Ishikawa (cell line): ENCODE measurements around the gene ERCC5.

Source experiments
- CEBPB ChIP-seq: IDR thresholded peaks from 2 replicates; pipeline ENCODE4 v1.6.1; 2012
- CREB1 ChIP-seq: IDR thresholded peaks from 2 replicates; pipeline ENCODE4 v1.6.1; 2012; ENCODE audit warnings: low read depth
- EGR1 ChIP-seq: IDR thresholded peaks from 2 replicates; pipeline ENCODE4 v1.6.1; 2012
- EP300 ChIP-seq: IDR thresholded peaks from 2 replicates; pipeline ENCODE4 v1.6.1; 2012; ENCODE audit warnings: borderline replicate concordance
- FOXM1 ChIP-seq: IDR thresholded peaks from 2 replicates; pipeline ENCODE4 v1.6.1; 2012; ENCODE audit warnings: low read depth, borderline replicate concordance
- MAX ChIP-seq: IDR thresholded peaks from 2 replicates; pipeline ENCODE4 v1.6.1; 2012
- NFIC ChIP-seq: IDR thresholded peaks from 2 replicates; pipeline ENCODE4 v1.6.1; 2012
- RAD21 ChIP-seq: IDR thresholded peaks from 2 replicates; pipeline ENCODE4 v1.6.1; 2012; ENCODE audit warnings: low read depth
- REST ChIP-seq: IDR thresholded peaks from 2 replicates; pipeline ENCODE4 v1.6.1; 2012; ENCODE audit warnings: low read depth, mild to moderate bottlenecking
- TAF1 ChIP-seq: IDR thresholded peaks from 2 replicates; pipeline ENCODE4 v1.6.1; 2012; ENCODE audit warnings: low read depth, mild to moderate bottlenecking
- TCF12 ChIP-seq: IDR thresholded peaks from 2 replicates; pipeline ENCODE4 v1.6.1; 2012; ENCODE audit warnings: low read depth
- TEAD4 ChIP-seq: IDR thresholded peaks from 2 replicates; pipeline ENCODE4 v1.6.1; 2012
- USF1 ChIP-seq: IDR thresholded peaks from 2 replicates; pipeline ENCODE4 v1.6.1; 2012
- YY1 ChIP-seq: IDR thresholded peaks from 2 replicates; pipeline ENCODE4 v1.6.1; 2012; ENCODE audit warnings: low read depth
- ZBTB7A ChIP-seq: IDR thresholded peaks from 2 replicates; pipeline ENCODE4 v1.6.1; 2012; ENCODE audit warnings: low read depth

ERCC5 gene

GRCh38 chr13:102838273-102838672, 7.6 kb upstream of the ERCC5 start:
- TF ChIP-seq TEAD4 = no peak
- TF ChIP-seq TAF1 = no peak
- TF ChIP-seq EGR1 = no peak
- no peak for TF ChIP-seq ZBTB7A
- no peak for TF ChIP-seq RAD21
- TF ChIP-seq TCF12 = no peak
- TF ChIP-seq USF1 = no peak
- no peak for TF ChIP-seq NFIC
- no peak for TF ChIP-seq FOXM1
- TF ChIP-seq MAX = no peak
- TF ChIP-seq EP300 = no peak
- TF ChIP-seq CREB1 = no peak

- TF ChIP-seq USF1 = no peak
- no peak for TF ChIP-seq EP300
- no peak for TF ChIP-seq REST
- TF ChIP-seq RAD21 = no peak
- TF ChIP-seq ZBTB7A = no peak
- TF ChIP-seq TEAD4 = no peak
- TF ChIP-seq MAX = no peak
- TF ChIP-seq NFIC = no peak
- TF ChIP-seq CEBPB = no peak
- no peak for TF ChIP-seq YY1
- TF ChIP-seq CREB1 = no peak
- TF ChIP-seq TCF12 = no peak
- TF ChIP-seq TAF1 = no peak
- no peak for TF ChIP-seq FOXM1
- no peak for TF ChIP-seq EGR1
Measured at GRCh38 chr13:102838982-102839381, 6.8 kb upstream of the ERCC5 start.

GRCh38 chr13:102839462-102839861, 6.4 kb upstream of the ERCC5 start:
- no peak for TF ChIP-seq TAF1
- TF ChIP-seq NFIC = no peak
- no peak for TF ChIP-seq ZBTB7A
- no peak for TF ChIP-seq TEAD4
- no peak for TF ChIP-seq EP300
- no peak for TF ChIP-seq CREB1
- TF ChIP-seq REST = no peak
- no peak for TF ChIP-seq YY1
- TF ChIP-seq EGR1 = no peak
- TF ChIP-seq USF1 = no peak
- TF ChIP-seq MAX = no peak
- TF ChIP-seq RAD21 = no peak
- TF ChIP-seq FOXM1 = no peak
- TF ChIP-seq TCF12 = no peak
- TF ChIP-seq CEBPB = no peak

- no peak for TF ChIP-seq CEBPB
- TF ChIP-seq YY1 = no peak
- TF ChIP-seq MAX = no peak
- TF ChIP-seq EGR1 = no peak
- TF ChIP-seq FOXM1 = no peak
- TF ChIP-seq TEAD4 = no peak
- no peak for TF ChIP-seq EP300
- TF ChIP-seq CREB1 = no peak
- no peak for TF ChIP-seq NFIC
- no peak for TF ChIP-seq TCF12
- no peak for TF ChIP-seq TAF1
- TF ChIP-seq USF1 = no peak
- TF ChIP-seq ZBTB7A = no peak
- TF ChIP-seq REST = no peak
- no peak for TF ChIP-seq RAD21
Measured at GRCh38 chr13:102845289-102845629, 573 bp upstream of the ERCC5 start.
